Measurements from ENCODE around the gene ALDH1A2.

Gene ALDH1A2

DNA sequence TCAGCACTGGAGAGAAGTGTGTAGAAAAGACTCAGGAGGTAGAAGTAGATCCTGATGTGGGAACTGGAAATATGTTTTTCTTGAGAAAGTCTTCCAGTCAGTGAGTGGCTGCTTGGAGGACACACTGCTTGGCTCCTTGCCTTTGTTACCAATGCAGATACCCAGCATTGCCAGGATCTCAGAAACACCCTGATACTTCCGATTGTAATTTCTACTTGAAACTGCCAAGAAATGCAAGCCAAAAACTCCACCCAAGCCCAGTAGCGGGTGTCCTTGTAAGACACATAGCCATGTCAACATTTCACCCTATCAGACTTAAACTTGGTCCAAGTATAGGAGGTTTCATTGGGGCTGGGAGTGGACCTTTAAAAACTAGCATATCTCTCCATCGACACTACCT, 141.8 kb downstream of the ALDH1A2 start:
- H3K9me3 Mint-ChIP-seq, result no peaks in the 10 kb centered on the region
- no peaks in the 10 kb centered on the region for H3K36me3 Mint-ChIP-seq
- no peak overlapping the region for H3K27ac Mint-ChIP-seq
- H3K4me1 Mint-ChIP-seq, result no peaks in the 10 kb centered on the region
- no peak overlapping the region for H3K4me3 Mint-ChIP-seq
- H3K27me3 Mint-ChIP-seq, result peaks cover 2% of the 10 kb centered on the region

DNA sequence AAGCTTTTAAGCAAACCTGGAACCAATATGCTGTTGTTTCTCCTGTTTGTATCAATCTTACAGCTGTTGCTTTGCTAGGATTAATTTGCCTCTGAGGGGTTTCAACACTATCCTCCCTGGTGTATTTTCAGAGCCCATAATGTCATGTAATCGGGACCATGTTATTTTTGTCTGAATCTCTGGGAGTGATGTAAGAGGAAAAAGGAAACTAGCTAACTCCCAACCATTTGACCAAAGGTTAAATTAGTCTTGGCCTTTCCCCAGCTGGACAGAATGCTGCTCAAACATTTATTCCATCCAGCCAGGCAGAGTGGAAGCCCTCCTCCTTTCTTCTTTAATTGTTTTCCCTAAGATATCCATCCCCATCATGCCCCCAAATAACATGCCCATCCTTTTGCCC, 142.2 kb downstream of the ALDH1A2 start:
- H3K27me3 Mint-ChIP-seq, result peaks cover 2% of the 10 kb centered on the region
- H3K36me3 Mint-ChIP-seq, result no peaks in the 10 kb centered on the region
- no peaks in the 10 kb centered on the region for H3K4me1 Mint-ChIP-seq
- no peak overlapping the region for H3K27ac Mint-ChIP-seq
- H3K9me3 Mint-ChIP-seq, result no peaks in the 10 kb centered on the region
- H3K4me3 Mint-ChIP-seq, result no peak overlapping the region

DNA sequence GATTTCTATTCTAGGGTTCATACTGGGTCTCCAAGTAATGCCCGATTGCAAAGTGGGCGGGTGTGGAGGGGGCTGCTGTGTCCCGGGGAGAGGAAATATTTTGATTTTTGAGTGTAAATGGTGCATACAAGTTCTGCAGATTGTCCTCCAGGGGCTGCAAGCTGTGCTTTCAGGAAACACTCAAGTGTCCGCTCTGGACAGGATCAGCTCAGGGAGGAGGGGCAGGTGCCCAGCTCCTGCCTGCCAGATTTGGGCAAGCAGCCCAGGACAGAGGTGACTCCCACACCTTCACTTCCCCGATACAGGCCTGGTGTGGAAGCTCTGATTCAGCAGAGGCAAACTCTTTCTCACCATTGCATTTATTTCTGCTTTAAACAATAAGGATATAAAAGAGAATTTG, 142.7 kb downstream of the ALDH1A2 start:
- no peak overlapping the region for H3K27ac Mint-ChIP-seq
- no peaks in the 10 kb centered on the region for H3K4me1 Mint-ChIP-seq
- no peaks in the 10 kb centered on the region for H3K36me3 Mint-ChIP-seq
- peaks cover 2% of the 10 kb centered on the region for H3K27me3 Mint-ChIP-seq
- H3K4me3 Mint-ChIP-seq, result no peak overlapping the region
- no peaks in the 10 kb centered on the region for H3K9me3 Mint-ChIP-seq

DNA sequence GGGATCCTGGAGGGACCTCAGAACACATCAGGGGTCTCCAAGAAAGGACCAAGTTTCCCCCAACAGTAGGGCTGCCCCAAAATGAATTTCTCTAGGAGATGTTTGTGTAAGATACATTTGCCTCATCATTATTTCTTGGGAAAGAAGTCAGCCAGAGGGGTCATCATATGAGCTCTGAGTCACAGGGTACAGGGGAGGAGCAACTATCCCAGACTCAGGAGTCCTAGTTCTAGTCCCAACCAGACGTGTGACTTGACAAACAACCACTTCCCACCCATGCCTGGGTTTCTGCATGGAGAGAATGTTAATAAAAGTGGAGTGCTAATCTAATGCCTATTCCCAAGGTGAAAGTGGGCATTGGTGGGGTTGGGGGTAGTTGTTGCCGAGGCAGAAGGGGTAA, 144.1 kb downstream of the ALDH1A2 start:
- H3K27me3 Mint-ChIP-seq, result peaks cover 2% of the 10 kb centered on the region
- H3K36me3 Mint-ChIP-seq, result no peaks in the 10 kb centered on the region
- H3K27ac Mint-ChIP-seq, result no peak overlapping the region
- H3K4me3 Mint-ChIP-seq, result no peak overlapping the region
- H3K9me3 Mint-ChIP-seq, result no peaks in the 10 kb centered on the region
- no peaks in the 10 kb centered on the region for H3K4me1 Mint-ChIP-seq

DNA sequence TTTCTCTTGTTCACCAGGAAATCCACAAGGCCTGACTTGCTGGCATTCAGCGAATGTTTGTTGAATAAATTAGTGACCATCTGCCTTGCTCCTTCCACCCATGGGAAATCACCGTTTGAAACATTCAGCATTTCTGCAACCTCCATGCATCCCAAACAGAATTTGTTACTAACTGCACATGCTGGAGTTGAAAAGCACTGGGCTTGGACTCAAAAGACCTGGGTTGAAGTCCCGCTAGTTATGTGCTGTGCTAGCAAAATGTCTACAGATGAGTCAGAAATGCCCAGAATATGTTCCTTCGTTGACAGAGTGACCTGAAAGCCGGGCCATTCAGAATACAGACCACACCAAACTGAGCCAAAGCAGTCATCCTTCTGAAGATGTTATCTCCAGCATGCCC, 144.6 kb downstream of the ALDH1A2 start:
- Mint-ChIP-seq H3K36me3 (no peaks in the 10 kb centered on the region), H3K4me3 (no peak overlapping the region), H3K4me1 (no peaks in the 10 kb centered on the region), H3K27ac (no peak overlapping the region), H3K9me3 (no peaks in the 10 kb centered on the region), H3K27me3 (peaks cover 2% of the 10 kb centered on the region)

DNA sequence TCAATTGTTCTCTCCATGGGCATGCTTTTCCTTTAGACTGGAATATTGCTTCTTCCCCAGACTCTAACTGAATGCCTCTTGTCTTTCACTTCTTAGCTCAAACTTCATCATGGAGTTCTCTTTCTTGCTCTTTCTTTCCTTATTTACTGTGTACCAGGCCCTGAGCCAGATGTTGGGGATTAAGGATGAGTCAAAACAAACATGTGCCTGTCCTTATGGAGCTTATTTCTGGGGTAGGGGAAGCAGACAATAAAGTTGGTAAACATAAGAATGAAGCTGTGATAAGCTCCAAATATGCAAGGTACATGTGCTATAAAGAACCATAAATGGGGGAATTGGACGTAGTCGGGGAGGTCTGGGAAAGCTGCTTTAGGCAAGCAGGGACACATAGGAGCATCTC, 145.8 kb downstream of the ALDH1A2 start:
- no peak overlapping the region for H3K4me3 Mint-ChIP-seq
- H3K9me3 Mint-ChIP-seq, result no peaks in the 10 kb centered on the region
- H3K27ac Mint-ChIP-seq, result no peak overlapping the region
- H3K4me1 Mint-ChIP-seq, result no peaks in the 10 kb centered on the region
- no peaks in the 10 kb centered on the region for H3K36me3 Mint-ChIP-seq
- peaks cover 2% of the 10 kb centered on the region for H3K27me3 Mint-ChIP-seq

DNA sequence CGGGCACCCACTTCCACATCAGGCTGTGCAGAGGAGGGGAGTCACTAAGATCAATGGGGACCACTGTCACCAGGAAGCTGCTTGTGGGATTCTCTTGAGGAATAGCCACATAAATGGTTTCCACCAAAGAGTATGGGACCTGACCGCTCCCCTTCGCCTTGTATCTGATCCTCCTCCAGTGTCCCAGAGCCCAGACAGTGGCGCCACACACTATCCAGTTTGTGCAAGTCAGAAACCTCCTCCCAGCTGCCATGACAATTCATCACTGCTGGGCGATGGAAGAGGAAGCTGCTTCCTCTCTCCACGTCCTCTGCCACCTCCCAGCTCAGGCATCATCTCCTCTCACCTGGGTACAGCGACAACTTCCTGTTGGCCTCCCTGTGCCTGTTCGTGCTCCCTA, 147.5 kb downstream of the ALDH1A2 start:
- Mint-ChIP-seq H3K4me3 (no peak overlapping the region), H3K4me1 (no peaks in the 10 kb centered on the region), H3K27me3 (peaks cover 2% of the 10 kb centered on the region), H3K27ac (no peak overlapping the region), H3K36me3 (no peaks in the 10 kb centered on the region), H3K9me3 (no peaks in the 10 kb centered on the region)

DNA sequence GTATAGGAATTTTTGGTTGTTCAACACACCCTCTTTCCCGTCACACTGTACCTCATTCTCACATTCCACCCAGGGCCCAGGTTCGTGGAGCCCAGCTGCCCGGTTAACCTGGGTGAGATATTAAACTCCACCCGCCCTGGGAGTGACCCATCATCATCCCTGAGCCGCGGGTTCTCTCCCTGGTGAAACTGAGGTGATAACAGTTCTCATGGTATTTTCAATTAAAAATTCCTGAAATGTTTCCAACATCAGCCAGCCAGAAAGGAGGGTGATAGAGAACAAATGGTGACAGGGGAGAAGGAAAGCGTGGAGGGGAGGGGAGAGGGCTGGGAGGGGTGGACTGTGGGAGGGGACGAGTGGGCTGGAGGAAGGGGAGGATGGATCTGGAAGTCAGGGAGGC, 148.8 kb downstream of the ALDH1A2 start:
- Mint-ChIP-seq H3K4me1 (no peaks in the 10 kb centered on the region), H3K9me3 (no peaks in the 10 kb centered on the region), H3K27ac (no peak overlapping the region), H3K36me3 (no peaks in the 10 kb centered on the region), H3K4me3 (no peak overlapping the region), H3K27me3 (peaks cover 2% of the 10 kb centered on the region)

DNA sequence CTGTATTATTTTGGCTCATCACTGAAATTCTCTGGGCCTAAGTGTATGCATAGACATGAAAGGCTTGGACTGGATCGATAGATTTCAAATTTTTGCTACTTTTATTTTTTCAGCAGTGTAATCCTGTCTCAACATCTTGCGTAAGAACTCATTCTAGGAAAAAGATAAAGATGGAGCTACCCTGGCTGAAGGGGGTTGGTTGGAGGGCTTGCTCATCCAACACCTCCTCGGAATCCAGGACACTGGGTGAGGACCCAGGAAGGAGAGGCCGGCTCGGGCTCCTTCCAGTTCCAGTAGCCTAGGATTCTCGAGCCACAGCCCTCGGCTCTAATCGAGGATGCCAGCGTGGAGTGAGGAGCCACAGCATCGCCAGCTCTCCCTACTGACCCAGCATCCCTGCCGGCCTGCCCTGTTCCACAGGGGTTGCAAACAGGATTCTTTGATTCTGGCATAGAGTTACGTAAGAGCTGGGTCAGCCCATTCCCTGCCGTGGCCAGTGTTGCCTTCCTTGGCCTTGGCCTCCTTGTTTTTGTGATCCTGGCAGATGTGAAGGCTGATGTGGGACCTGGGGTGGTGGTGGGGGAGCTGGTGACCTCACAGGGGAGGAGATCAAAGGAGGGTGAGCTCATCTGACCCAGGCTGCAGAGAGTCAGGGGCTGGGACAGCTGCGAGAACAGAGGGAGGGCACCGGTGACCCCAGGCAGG, 149.5 kb downstream of the ALDH1A2 start:
- no peak overlapping the region for H3K4me3 Mint-ChIP-seq
- no peaks in the 10 kb centered on the region for H3K36me3 Mint-ChIP-seq
- H3K9me3 Mint-ChIP-seq, result no peaks in the 10 kb centered on the region
- no peaks in the 10 kb centered on the region for H3K27me3 Mint-ChIP-seq
- no peaks in the 10 kb centered on the region for H3K4me1 Mint-ChIP-seq
- H3K27ac Mint-ChIP-seq, result no peak overlapping the region

DNA sequence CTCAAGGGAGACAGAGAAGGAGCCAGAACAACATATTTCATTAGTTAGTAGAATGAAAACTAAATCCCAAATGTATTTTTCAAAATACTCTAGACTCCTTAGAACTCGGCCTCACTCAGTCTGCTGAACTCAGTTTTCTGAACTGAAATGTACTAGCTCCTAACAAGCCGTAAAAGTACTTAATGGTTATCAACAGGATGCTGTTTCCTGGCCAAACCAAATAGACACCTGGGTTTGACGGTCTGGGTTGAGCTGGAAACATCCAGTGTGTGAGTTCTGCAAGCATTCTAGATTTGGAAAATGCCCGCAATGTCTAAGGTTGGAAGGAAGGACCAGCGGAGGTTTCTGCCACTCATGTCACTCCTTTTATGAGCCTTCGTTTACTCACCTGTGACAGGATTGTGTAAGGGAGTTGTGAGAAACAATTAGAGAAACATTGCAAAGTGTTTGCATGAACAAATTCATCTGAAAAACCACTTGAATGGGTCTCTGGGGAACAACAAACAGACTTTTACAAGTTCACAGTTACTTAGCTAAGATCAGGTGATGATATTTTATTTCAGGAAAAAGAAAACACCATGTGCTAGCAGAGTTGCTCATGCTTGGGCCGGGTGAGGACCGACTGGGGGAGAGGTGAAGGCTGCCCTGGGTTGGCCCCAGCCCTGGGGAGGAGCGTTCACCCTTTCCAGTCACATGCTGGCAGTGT, 151.0 kb downstream of the ALDH1A2 start:
- Mint-ChIP-seq H3K27ac (no peak overlapping the region), H3K27me3 (peaks cover 6% of the 10 kb centered on the region), H3K36me3 (no peaks in the 10 kb centered on the region), H3K4me3 (no peak overlapping the region), H3K4me1 (no peaks in the 10 kb centered on the region), H3K9me3 (no peaks in the 10 kb centered on the region)

DNA sequence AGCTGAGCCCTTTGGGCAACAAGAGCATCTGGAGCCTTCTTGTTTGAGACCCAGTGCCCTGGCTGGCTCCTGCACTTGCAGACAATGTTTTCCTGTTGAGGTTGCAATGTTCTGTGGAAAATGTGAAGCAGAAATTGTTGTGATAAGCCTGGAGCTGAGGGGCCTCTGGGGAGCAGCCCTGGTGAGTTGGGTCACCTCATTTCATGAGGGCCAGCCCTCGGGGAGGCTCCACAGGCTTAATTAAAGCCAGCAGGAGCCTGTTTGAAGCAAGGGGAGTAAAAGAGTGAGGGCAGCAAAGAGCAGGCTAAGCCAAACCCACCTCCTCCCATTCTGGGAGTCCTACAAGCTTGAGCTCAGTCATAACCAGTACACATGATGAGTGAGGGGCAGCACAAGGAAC, 154.3 kb downstream of the ALDH1A2 start:
- no peak overlapping the region for H3K27ac Mint-ChIP-seq
- H3K4me3 Mint-ChIP-seq, result no peak overlapping the region
- H3K9me3 Mint-ChIP-seq, result no peaks in the 10 kb centered on the region
- H3K27me3 Mint-ChIP-seq, result peaks cover 15% of the 10 kb centered on the region
- no peaks in the 10 kb centered on the region for H3K36me3 Mint-ChIP-seq
- no peaks in the 10 kb centered on the region for H3K4me1 Mint-ChIP-seq

DNA sequence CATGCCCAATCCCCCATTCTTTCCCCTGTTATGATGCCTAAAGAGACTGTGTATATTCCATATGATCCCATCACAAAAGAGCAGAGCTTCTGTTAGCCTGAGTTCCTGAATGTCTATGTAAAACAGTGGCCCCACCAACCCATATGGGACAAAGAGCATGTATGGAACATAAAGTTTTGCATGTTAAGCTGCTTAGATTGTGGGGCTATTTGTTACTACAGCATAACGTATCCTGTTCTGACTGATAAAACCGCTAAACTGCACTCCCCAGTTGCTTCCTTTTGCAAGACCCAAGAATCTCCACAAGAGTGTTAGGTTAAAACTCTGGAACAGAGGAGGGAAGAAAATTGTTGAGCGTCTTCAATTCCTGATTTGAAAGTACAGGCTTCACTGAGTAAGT, 154.8 kb downstream of the ALDH1A2 start:
- no peak overlapping the region for H3K4me3 Mint-ChIP-seq
- no peaks in the 10 kb centered on the region for H3K9me3 Mint-ChIP-seq
- no peak overlapping the region for H3K27ac Mint-ChIP-seq
- H3K4me1 Mint-ChIP-seq, result no peaks in the 10 kb centered on the region
- H3K36me3 Mint-ChIP-seq, result no peaks in the 10 kb centered on the region
- peaks cover 15% of the 10 kb centered on the region for H3K27me3 Mint-ChIP-seq

DNA sequence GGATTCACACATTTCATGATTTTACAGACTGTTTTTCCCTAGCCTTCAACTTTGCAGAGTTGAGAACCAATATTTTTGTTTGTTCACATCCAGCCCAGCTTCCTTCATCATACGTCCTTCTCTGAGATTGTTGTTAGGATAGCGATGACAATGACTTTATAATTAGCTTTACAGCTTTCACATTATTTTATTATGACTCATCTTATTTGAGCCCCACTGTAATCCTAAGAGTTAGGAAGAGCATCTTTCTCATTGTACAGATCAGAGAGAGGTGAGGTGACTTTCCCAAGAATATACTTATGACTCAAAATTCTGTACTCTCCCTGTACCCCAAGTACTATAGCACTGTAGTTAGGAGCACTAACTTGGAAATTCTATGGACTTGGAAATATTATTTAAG, 156.1 kb downstream of the ALDH1A2 start:
- no peaks in the 10 kb centered on the region for H3K4me1 Mint-ChIP-seq
- no peak overlapping the region for H3K27ac Mint-ChIP-seq
- no peaks in the 10 kb centered on the region for H3K9me3 Mint-ChIP-seq
- peaks cover 20% of the 10 kb centered on the region for H3K27me3 Mint-ChIP-seq
- no peaks in the 10 kb centered on the region for H3K36me3 Mint-ChIP-seq
- no peak overlapping the region for H3K4me3 Mint-ChIP-seq

DNA sequence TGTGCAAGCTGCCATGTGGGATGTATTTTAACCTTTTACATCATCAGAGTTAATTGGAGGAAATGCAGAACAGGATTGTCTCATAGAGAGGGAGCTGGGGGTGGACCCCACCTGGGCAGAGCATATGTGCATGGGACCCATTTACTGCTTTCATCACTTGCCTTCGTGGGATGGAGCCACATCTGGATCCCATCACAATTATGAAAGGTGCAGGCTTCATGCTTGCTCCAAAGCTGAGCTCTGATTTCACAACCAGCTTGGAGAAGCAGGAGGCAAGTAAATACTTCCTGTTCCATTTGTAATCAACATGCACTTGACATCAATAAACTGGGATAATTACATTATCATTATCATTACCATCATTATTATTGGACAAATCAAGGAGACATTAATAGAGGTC, 161.9 kb downstream of the ALDH1A2 start:
- H3K27me3 Mint-ChIP-seq, result peaks cover 15% of the 10 kb centered on the region
- H3K27ac Mint-ChIP-seq, result no peak overlapping the region
- H3K4me1 Mint-ChIP-seq, result no peaks in the 10 kb centered on the region
- no peaks in the 10 kb centered on the region for H3K36me3 Mint-ChIP-seq
- H3K4me3 Mint-ChIP-seq, result no peak overlapping the region
- H3K9me3 Mint-ChIP-seq, result no peaks in the 10 kb centered on the region

Measured in activated naive CD4-positive, alpha-beta T cell treated with anti-CD3 and anti-CD28 coated beads, Interleukin-2, amount 50 U/mL, for 24 hours (primary cell).